A549 (cell line): ENCODE results near the gene TSKU. TPM values are rescaled to one million over a fixed set of nuclear protein-coding genes. Genes with fewer than 3 reads are reported as not detected.
"Not testable (repeated sequence)": the region's sequence is repeated elsewhere in the genome, so short reads cannot be mapped to it uniquely, and the experiment has no call there.

Source experiments
- ATAC-seq, 2 experiments: fragments of 200-7000 bp in 1 of 2; fragments of >200 bp in 1 of 2; cut with Nextera tagmentation in 1 of 2; cut with Tn5 transposase in 1 of 2; 3 replicates each; pipeline versions ENCODE4 v1.8.0 to v1.9.1; 2018 to 2020; ENCODE audit warnings: mild to moderate bottlenecking in 1 of 2, moderate library complexity in 1 of 2
- CTCF ChIA-PET: fragments of 300-600 bp; sonication (Branson Sonifier 250); formaldehyde crosslinking; extraction: SDS; loops from one replicate; lab custom pipeline; 2021; ENCODE audit warnings: antibody characterized with exemption, inconsistent platforms; lab: Yijun Ruan, JAX
- POLR2A ChIA-PET: fragments of 350-600 bp; formaldehyde crosslinking; extraction: SDS; loops from one replicate; lab custom pipeline; 2021; ENCODE audit warnings: antibody characterized with exemption, inconsistent platforms; lab: Yijun Ruan, JAX
- DNase-seq, 2 experiments: peaks; one replicate each; pipeline versions ENCODE4 v3.0.0 to v3.0.0-alpha.2; 2011 to 2016; ENCODE audit warnings: low read depth in 1 of 2, low spot score in 1 of 2
- FAIRE-seq: peaks from 2 replicates; lab custom pipeline; 2011; peaks lifted over from hg19 to GRCh38; lab: Jason Lieb, UNC
- H3K27ac ChIP-seq, 2 experiments: fragments of >200 bp; sonication (Bioruptor Twin); formaldehyde crosslinking; 3 replicates each; pipeline ENCODE4 v1.5.1; 2016 to 2017
- H3K4me1 ChIP-seq: fragments of >200 bp; sonication (Bioruptor Twin); formaldehyde crosslinking; 3 replicates; pipeline ENCODE4 v1.6.1; 2016
- H3K4me2 ChIP-seq: fragments of >200 bp; sonication (Bioruptor Twin); formaldehyde crosslinking; 3 replicates; pipeline ENCODE4 v1.6.1; 2016
- H3K4me3 ChIP-seq: fragments of >200 bp; sonication (Bioruptor Twin); formaldehyde crosslinking; 3 replicates; pipeline ENCODE4 v1.5.1; 2016
- H3K9me3 ChIP-seq: fragments of >200 bp; sonication (Bioruptor Twin); formaldehyde crosslinking; 3 replicates; pipeline ENCODE4 v1.6.1; 2016
- ATOH8 ChIP-seq: fragments of 250-450 bp; sonication (Bioruptor Pico); IDR thresholded peaks from 2 replicates; pipeline ENCODE4 v1.5.0; 2020; ENCODE audit warnings: low read depth, mild to moderate bottlenecking, moderate library complexity
- BCL3 ChIP-seq: fragments of >200 bp; sonication (Bioruptor Twin); formaldehyde crosslinking; IDR thresholded peaks from 3 replicates; pipeline ENCODE4 v1.6.1; 2016
- BHLHE40 ChIP-seq: IDR thresholded peaks from 2 replicates; pipeline ENCODE4 v1.6.1; 2012; ENCODE audit warnings: low read depth, low read length, inconsistent platforms
- CBX8 ChIP-seq: fragments of 200-600 bp; sonication (generic); IDR thresholded peaks from 2 replicates; pipeline ENCODE4 v1.6.1; 2016
- CHD2 ChIP-seq: fragments of 150-350 bp; IDR thresholded peaks from 2 replicates; pipeline ENCODE4 v1.6.1; 2014; ENCODE audit warnings: low read length; ENCODE audit not compliant: partially characterized antibody
- E2F6 ChIP-seq: IDR thresholded peaks from 2 replicates; pipeline ENCODE4 v1.6.1; 2012; ENCODE audit warnings: low read depth, borderline replicate concordance
- EHF ChIP-seq: fragments of 250-450 bp; sonication (Bioruptor Pico); IDR thresholded peaks from 2 replicates; pipeline ENCODE4 v1.5.0; 2020; ENCODE audit warnings: mild to moderate bottlenecking
- EP300 ChIP-seq, 2 experiments: fragments of >200 bp; sonication (Bioruptor Twin); formaldehyde crosslinking; IDR thresholded peaks; 2 replicates in 1 of 2; 3 replicates in 1 of 2; pipeline ENCODE4 v1.6.1; 2016 to 2017
- HES2 ChIP-seq: fragments of >200 bp; sonication (Bioruptor Twin); formaldehyde crosslinking; IDR thresholded peaks from 2 replicates; pipeline ENCODE4 v1.6.1; 2016
- HOXA7 ChIP-seq: fragments of 250-450 bp; sonication (Bioruptor Pico); IDR thresholded peaks from 2 replicates; pipeline ENCODE4 v1.5.0; 2020; ENCODE audit warnings: mild to moderate bottlenecking, moderate library complexity
- HOXB5 ChIP-seq: fragments of 250-450 bp; sonication (Bioruptor Pico); IDR thresholded peaks from 2 replicates; pipeline ENCODE4 v1.5.0; 2020; ENCODE audit warnings: mild to moderate bottlenecking, moderate library complexity
- KDM1A ChIP-seq: fragments of 200-600 bp; sonication (generic); IDR thresholded peaks from 2 replicates; pipeline ENCODE4 v1.6.1; 2016; ENCODE audit warnings: low read depth, mild to moderate bottlenecking
- MAFK ChIP-seq: fragments of 450-650 bp; IDR thresholded peaks from 2 replicates; pipeline ENCODE4 v1.6.1; 2014; ENCODE audit not compliant: partially characterized antibody
- MAZ ChIP-seq: fragments of 150-350 bp; IDR thresholded peaks from 2 replicates; pipeline ENCODE4 v1.6.1; 2014; ENCODE audit warnings: antibody characterized with exemption, low read depth, low read length, borderline replicate concordance
- NFE2L2 ChIP-seq: fragments of 150-350 bp; conservative IDR thresholded peaks from 2 replicates; pipeline ENCODE4 v1.6.1; 2014; ENCODE audit warnings: low read length
- NR3C1 ChIP-seq: fragments of >200 bp; sonication (Bioruptor Twin); formaldehyde crosslinking; IDR thresholded peaks from 3 replicates; pipeline ENCODE4 v1.6.1; 2017
- PBX3 ChIP-seq: IDR thresholded peaks from 2 replicates; pipeline ENCODE4 v1.6.1; 2012
- USF2 ChIP-seq: fragments of 450-650 bp; IDR thresholded peaks from 2 replicates; pipeline ENCODE4 v1.6.1; 2014; ENCODE audit warnings: antibody characterized with exemption
- ZFP36 ChIP-seq: fragments of 450-650 bp; IDR thresholded peaks from 2 replicates; pipeline ENCODE4 v1.6.1; 2014; ENCODE audit warnings: borderline replicate concordance; ENCODE audit not compliant: partially characterized antibody
- ZNF302 ChIP-seq: fragments of 250-450 bp; sonication (Bioruptor Pico); IDR thresholded peaks from 2 replicates; pipeline ENCODE4 v1.9.0; 2021; ENCODE audit warnings: inconsistent platforms, mild to moderate bottlenecking, moderate library complexity
- WGBS: methylation state at CpG from one replicate; pipeline ENCODE4 v1.1.6; 2017; ENCODE audit errors: missing lambda C conversion rate; 5-methylcytosine and 5-hydroxymethylcytosine counted together
- polyA plus RNA-seq, 4 experiments: library from polyadenylated mRNA; depleted of rRNA in 3 of 4; stranded (reverse); fragments of >200 nt; fragmentation: RNase III in 1 of 4; extraction: RNeasy Plus Mini Kit Qiagen cat#74134 plus additional on column Dnase treatment in 1 of 4; gene quantifications; 2 replicates in 3 of 4; 3 replicates in 1 of 4; pipeline ENCODE4 v1.2.3, GENCODE V29; 2011 to 2017

The TSKU gene
- polyA plus RNA-seq, 2 of the 4 experiments (the other 2 are of a cell fraction) = 164 to 171 TPM

GRCh38 chr11:76811259-76811658, 28.1 kb downstream of the TSKU start:
- FAIRE-seq (no peak), DNase-seq (no peak), ATAC-seq (no peak)
- Histone ChIP-seq H3K27ac (no peak overlapping the region), H3K4me2 (no peak overlapping the region), H3K4me1 (peaks cover 14% of the 10 kb centered on the region), H3K9me3 (peaks cover 4% of the 10 kb centered on the region; the same call in 1 of the 3 replicates), H3K4me3 (no peak overlapping the region)
- 87% methylated on average over 4 of the region's 4 CpGs for WGBS
- ChIA-PET POLR2A (no interaction called here), CTCF (interaction anchor here (0.7 to 6.5 kb wide), 12 partner anchors 11 to 280 kb away, joined by 3 to 108 read pairs (median 4); no protein-coding TSS in a partner anchor)
- no peak for TF ChIP-seq MAZ
- TF ChIP-seq PBX3 = no peak
- TF ChIP-seq HES2 = no peak
- TF ChIP-seq USF2 = no peak
- TF ChIP-seq CHD2 = no peak
- no peak for TF ChIP-seq BCL3
- TF ChIP-seq NR3C1 = no peak
- TF ChIP-seq E2F6 = no peak
- TF ChIP-seq ATOH8 (CRISPR knock-in tag) = no peak
- no peak for TF ChIP-seq EP300 (IDR thresholded peaks at IDR 0.05)
- no peak for TF ChIP-seq HOXA7 (CRISPR knock-in tag)
- TF ChIP-seq KDM1A = no peak
- no peak for TF ChIP-seq CBX8
- TF ChIP-seq HOXB5 = no peak
- no peak for TF ChIP-seq MAFK
- TF ChIP-seq ZNF302 (CRISPR knock-in tag) = no peak
- TF ChIP-seq NFE2L2 = no peak
- no peak for TF ChIP-seq EHF (CRISPR knock-in tag)

- no peaks in the 10 kb centered on the region for H3K4me1 ChIP-seq
- H3K27ac ChIP-seq = no peak overlapping the region
- WGBS = 88% methylated on average over 2 of the region's 2 CpGs
- CTCF ChIA-PET = interaction anchor here (1.0 to 5.9 kb wide), 6 partner anchors 8 to 104 kb away, joined by 4 to 18 read pairs (median 6); no protein-coding TSS in a partner anchor
- no peak overlapping the region for H3K4me2 ChIP-seq
- ATAC-seq (no peak), FAIRE-seq (no peak), DNase-seq (no peak)
- POLR2A ChIA-PET = interaction anchor here (0.7 kb wide), 1 partner anchor 30 kb away, joined by 5 read pairs; no protein-coding TSS in a partner anchor
- no peak overlapping the region for H3K4me3 ChIP-seq
- peaks cover 4% of the 10 kb centered on the region; the same call in 1 of the 3 replicates for H3K9me3 ChIP-seq
- TF ChIP-seq BHLHE40 (no peak), ZFP36 (peak; percentile 80)
- TF ChIP-seq, all 56 proteins: peak for 1
Measured at GRCh38 chr11:76814414-76814813, 31.3 kb downstream of the TSKU start.

GRCh38 chr11:76815678-76816077, 32.5 kb downstream of the TSKU start:
- H3K9me3 ChIP-seq, FAIRE-seq, H3K4me3 ChIP-seq, DNase-seq, ATAC-seq, H3K27ac ChIP-seq, POLR2A ChIA-PET, H3K4me2 ChIP-seq, H3K4me1 ChIP-seq: not testable (repeated sequence)
- whole genome bisulfite sequencing = 74% methylated on average over 7 of the region's 7 CpGs
- CTCF ChIA-PET = interaction anchor here (0.9 to 4.2 kb wide), 7 partner anchors 8 to 104 kb away, joined by 3 to 14 read pairs (median 5); no protein-coding TSS in a partner anchor
